HepG2 (cell line): ENCODE data around the gene THEM4.

Experiments used
- TF ChIP-seq, protein P1 (sequence below): sonication (generic); formaldehyde crosslinking; IDR thresholded peaks from 2 replicates; pipeline ENCODE4 v1.4.0; 2020; ENCODE audit warnings: missing genetic modification reagents
- TF ChIP-seq, protein P2 (sequence below): IDR thresholded peaks from 2 replicates; pipeline ENCODE4 v1.6.1; 2016; ENCODE audit warnings: mild to moderate bottlenecking

DNA sequence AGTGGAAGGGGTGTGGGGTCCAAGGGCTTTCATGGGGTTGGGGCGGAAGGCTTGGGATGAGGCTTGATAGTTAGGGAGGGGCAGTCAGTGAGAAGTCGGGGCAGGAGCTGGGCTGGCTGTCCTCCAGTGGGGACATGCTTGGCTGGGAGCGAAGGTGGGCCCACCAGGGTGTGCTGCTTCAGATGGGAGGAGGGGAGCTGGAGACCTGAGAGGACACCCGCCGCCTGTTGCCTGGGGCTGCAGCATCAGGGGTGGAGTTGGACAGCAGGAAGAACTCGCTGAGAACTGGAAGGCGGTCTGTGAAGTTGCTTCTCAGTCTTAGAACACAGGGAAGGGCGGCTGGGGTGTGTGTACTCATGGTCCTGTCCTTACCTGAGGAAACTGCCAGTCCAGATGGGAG lies 57.4 kb downstream of the THEM4 start:
- TF ChIP-seq, protein P1, sequence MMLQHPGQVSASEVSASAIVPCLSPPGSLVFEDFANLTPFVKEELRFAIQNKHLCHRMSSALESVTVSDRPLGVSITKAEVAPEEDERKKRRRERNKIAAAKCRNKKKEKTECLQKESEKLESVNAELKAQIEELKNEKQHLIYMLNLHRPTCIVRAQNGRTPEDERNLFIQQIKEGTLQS = no peak
- TF ChIP-seq, protein P2, sequence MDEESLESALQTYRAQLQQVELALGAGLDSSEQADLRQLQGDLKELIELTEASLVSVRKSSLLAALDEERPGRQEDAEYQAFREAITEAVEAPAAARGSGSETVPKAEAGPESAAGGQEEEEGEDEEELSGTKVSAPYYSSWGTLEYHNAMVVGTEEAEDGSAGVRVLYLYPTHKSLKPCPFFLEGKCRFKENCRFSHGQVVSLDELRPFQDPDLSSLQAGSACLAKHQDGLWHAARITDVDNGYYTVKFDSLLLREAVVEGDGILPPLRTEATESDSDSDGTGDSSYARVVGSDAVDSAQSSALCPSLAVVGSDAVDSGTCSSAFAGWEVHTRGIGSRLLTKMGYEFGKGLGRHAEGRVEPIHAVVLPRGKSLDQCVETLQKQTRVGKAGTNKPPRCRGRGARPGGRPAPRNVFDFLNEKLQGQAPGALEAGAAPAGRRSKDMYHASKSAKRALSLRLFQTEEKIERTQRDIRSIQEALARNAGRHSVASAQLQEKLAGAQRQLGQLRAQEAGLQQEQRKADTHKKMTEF = no peak
